Measurements from ENCODE around the gene HIF1AN. TPM values are rescaled to one million over a fixed set of nuclear protein-coding genes. Genes with fewer than 3 reads are reported as not detected.

HIF1AN gene
- total RNA-seq, 4 donors from 2014 or later, result 11.9 to 21.0 (median 15.6) TPM

- H3K4me3 ChIP-seq (ENCODE audit: low read depth, poor library complexity, severe bottlenecking), result no peak overlapping the region
- intact Hi-C loops (cut with DNase I; ENCODE audit: low total_unique reads), result no loop called here
- TF ChIP-seq, protein P1, sequence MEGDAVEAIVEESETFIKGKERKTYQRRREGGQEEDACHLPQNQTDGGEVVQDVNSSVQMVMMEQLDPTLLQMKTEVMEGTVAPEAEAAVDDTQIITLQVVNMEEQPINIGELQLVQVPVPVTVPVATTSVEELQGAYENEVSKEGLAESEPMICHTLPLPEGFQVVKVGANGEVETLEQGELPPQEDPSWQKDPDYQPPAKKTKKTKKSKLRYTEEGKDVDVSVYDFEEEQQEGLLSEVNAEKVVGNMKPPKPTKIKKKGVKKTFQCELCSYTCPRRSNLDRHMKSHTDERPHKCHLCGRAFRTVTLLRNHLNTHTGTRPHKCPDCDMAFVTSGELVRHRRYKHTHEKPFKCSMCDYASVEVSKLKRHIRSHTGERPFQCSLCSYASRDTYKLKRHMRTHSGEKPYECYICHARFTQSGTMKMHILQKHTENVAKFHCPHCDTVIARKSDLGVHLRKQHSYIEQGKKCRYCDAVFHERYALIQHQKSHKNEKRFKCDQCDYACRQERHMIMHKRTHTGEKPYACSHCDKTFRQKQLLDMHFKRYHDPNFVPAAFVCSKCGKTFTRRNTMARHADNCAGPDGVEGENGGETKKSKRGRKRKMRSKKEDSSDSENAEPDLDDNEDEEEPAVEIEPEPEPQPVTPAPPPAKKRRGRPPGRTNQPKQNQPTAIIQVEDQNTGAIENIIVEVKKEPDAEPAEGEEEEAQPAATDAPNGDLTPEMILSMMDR (IDR thresholded peaks at IDR 0.05), result no peak
- TF ChIP-seq POLR2A (IDR thresholded peaks at IDR 0.05), result no peak
- WGBS, 2 donors, result 75 to 79% methylated on average over 5 of the region's 5 CpGs
- DNase-seq (ENCODE audit: low spot score in 2 of 2), result no peak
Measured at GRCh38 chr10:100522107-100522801, 13.5 kb upstream of the HIF1AN start.

GRCh38 chr10:100522945-100523344, 12.8 kb upstream of the HIF1AN start:
- TF ChIP-seq, protein P1 (IDR thresholded peaks at IDR 0.05), result no peak
- TF ChIP-seq POLR2A (IDR thresholded peaks at IDR 0.05), result no peak
- DNase-seq (ENCODE audit: low spot score in 2 of 2), result no peak
- H3K4me3 ChIP-seq (ENCODE audit: low read depth, poor library complexity, severe bottlenecking), result no peak overlapping the region
- 96 to 97% methylated on average over 9 of the region's 9 CpGs for WGBS, 2 donors
- intact Hi-C loops (cut with DNase I; ENCODE audit: low total_unique reads), result no loop called here

GRCh38 chr10:100524206-100524605, 11.5 kb upstream of the HIF1AN start:
- 82 to 85% methylated on average over 6 of the region's 6 CpGs for WGBS, 2 donors

GRCh38 chr10:100524638-100525037, 11.1 kb upstream of the HIF1AN start:
- WGBS, 2 donors, result 80 to 88% methylated on average over 2 of the region's 2 CpGs
- H3K4me3 ChIP-seq (ENCODE audit: low read depth, poor library complexity, severe bottlenecking), result no peak overlapping the region
- TF ChIP-seq, protein P1 (IDR thresholded peaks at IDR 0.05), result no peak
- TF ChIP-seq POLR2A (IDR thresholded peaks at IDR 0.05), result no peak
- DNase-seq (ENCODE audit: low spot score in 2 of 2), result no peak
- intact Hi-C loops (cut with DNase I; ENCODE audit: low total_unique reads), result no loop called here

More at GRCh38 chr10:100524206-100524605, 11.5 kb upstream of the HIF1AN start:
- intact Hi-C loops (cut with DNase I; ENCODE audit: low total_unique reads), result no loop called here
- DNase-seq (ENCODE audit: low spot score in 2 of 2), result no peak
- TF ChIP-seq, protein P1 (IDR thresholded peaks at IDR 0.05), result no peak
- TF ChIP-seq POLR2A (IDR thresholded peaks at IDR 0.05), result no peak
- H3K4me3 ChIP-seq (ENCODE audit: low read depth, poor library complexity, severe bottlenecking), result no peak overlapping the region

- 49 to 52% methylated on average over 7 of the region's 7 CpGs for WGBS, 2 donors
- no peak for DNase-seq (ENCODE audit: low spot score in 2 of 2)
- no peak overlapping the region for H3K4me3 ChIP-seq (ENCODE audit: low read depth, poor library complexity, severe bottlenecking)
- TF ChIP-seq, protein P1 (IDR thresholded peaks at IDR 0.05), result no peak
- no peak for TF ChIP-seq POLR2A (IDR thresholded peaks at IDR 0.05)
- intact Hi-C loops (cut with DNase I; ENCODE audit: low total_unique reads), result no loop called here
Measured at GRCh38 chr10:100528123-100528886, 7.4 kb upstream of the HIF1AN start.
